Mucosa of descending colon (tissue), 3 donors: ENCODE results near the gene EZH1. TPM values are rescaled to one million over a fixed set of nuclear protein-coding genes. Genes with fewer than 3 reads are reported as not detected.

Source experiments
- ATAC-seq: fragments of 200-7000 bp; cut with Tn5 transposase; one replicate; pipeline ENCODE4 v1.9.1; 2020; ENCODE audit warnings: mild to moderate bottlenecking, moderate library complexity
- DNase-seq, 3 donors: peaks; one replicate each; pipeline ENCODE4 v3.0.0-alpha.2; 2020
- H3K36me3 ChIP-seq: fragments of 200-600 bp; one replicate; pipeline ENCODE4 v1.8.0; 2021; ENCODE audit warnings: low read depth, mild to moderate bottlenecking
- H3K4me1 ChIP-seq: fragments of 200-600 bp; one replicate; pipeline ENCODE4 v1.8.0; 2021; ENCODE audit warnings: low read depth, mild to moderate bottlenecking
- H3K4me3 ChIP-seq: fragments of 200-600 bp; one replicate; pipeline ENCODE4 v1.8.0; 2021; ENCODE audit warnings: mild to moderate bottlenecking
- H3K9me3 ChIP-seq: fragments of 200-600 bp; one replicate; pipeline ENCODE4 v1.8.0; 2021; ENCODE audit warnings: mild to moderate bottlenecking
- CTCF ChIP-seq: fragments of 200-600 bp; IDR thresholded peaks from one replicate; pipeline ENCODE4 v1.8.0; 2022; ENCODE audit warnings: antibody characterized with exemption, mild to moderate bottlenecking
- intact Hi-C, 2 donors: fragments of 100-400 bp; cut with DNase I in 1 of 2; cut with micrococcal nuclease in 1 of 2; formaldehyde crosslinking; loops; one replicate each; pipeline versions ENCODE4 v1.11.0 to v1.11.1; 2022; cut with DNase I, micrococcal nuclease
- long read RNA-seq, 2 donors: library from polyadenylated mRNA; unstranded; transcript quantifications; one replicate each; pipeline ENCODE4 v2.0.0, GENCODE V29; 2019 to 2021
- total RNA-seq, 3 donors: library from RNA; stranded (reverse); fragmentation: NEBNext Ultra II Directional in 2 of 3; extraction: Animal tissue kit (Norgen Biotek cat#: 25700) in 2 of 3; gene quantifications; one replicate each; pipeline versions ENCODE4 v1.2.1 to v1.2.4, GENCODE V29; 2021 to 2023
- donor health status: DM: no; HTN: no; CAD: no; lungs with moderate emphysema.
- donor health status: DM: no; HTN: no; CAD: no.
- donor health status: DM: no; HTN: yes; CAD: no.

The EZH1 gene
- 10 to 100 TPM; 23.8 to 53.7 (median 31.7) TPM for total RNA-seq
- long read RNA-seq, donor 1, full-length matches to known transcripts: 6 of 24 reads
- long read RNA-seq, donor 1, partial matches to known transcripts: 16 of 24 reads
- long read RNA-seq, donor 1, other reads (novel, unspliced or antisense): 2 of 24 reads
- long read RNA-seq, donor 2, partial matches to known transcripts: 7 of 7 reads
- long read RNA-seq, donor 2, other reads (novel, unspliced or antisense): 0 of 7 reads

- Histone ChIP-seq H3K9me3 (no peaks in the 10 kb centered on the region), H3K4me1 (peaks cover 10% of the 10 kb centered on the region), H3K4me3 (peak within 1 kb of the TSS; percentile 54), H3K36me3 (no peaks in the 10 kb centered on the region)
- intact Hi-C loops: no loop called here
- no peak for TF ChIP-seq CTCF
- ATAC-seq: peak; percentile 98
- peak; percentile 87 to 95 (median 91) for DNase-seq
Measured at GRCh38 chr17:42744806-42745617, at the start of gene EZH1. Gene EZH1, minus strand, starts transcription at chr17:42745040. Its CDS starts 16,099 bp downstream, at chr17:42728941.

GRCh38 chr17:42792545-42792944 lies 47.7 kb upstream of the EZH1 start:
- DNase-seq (no peak), ATAC-seq (no peak)
- H3K4me3 ChIP-seq: no peak overlapping the region
- H3K36me3 ChIP-seq: no peaks in the 10 kb centered on the region
- no peak for TF ChIP-seq CTCF
- intact Hi-C loops: no loop called here
- H3K9me3 ChIP-seq: no peaks in the 10 kb centered on the region
- peaks cover 21% of the 10 kb centered on the region for H3K4me1 ChIP-seq

GRCh38 chr17:42791948-42792347 lies 47.1 kb upstream of the EZH1 start:
- peaks cover 15% of the 10 kb centered on the region for H3K4me1 ChIP-seq
- intact Hi-C loops: no loop called here
- H3K4me3 ChIP-seq: no peak overlapping the region
- H3K9me3 ChIP-seq: no peaks in the 10 kb centered on the region
- no peaks in the 10 kb centered on the region for H3K36me3 ChIP-seq
- DNase-seq (no peak), ATAC-seq (no peak)
- TF ChIP-seq CTCF: no peak

GRCh38 chr17:42787266-42787665 lies 42.4 kb upstream of the EZH1 start:
- TF ChIP-seq CTCF: no peak
- Histone ChIP-seq H3K36me3 (no peaks in the 10 kb centered on the region), H3K4me1 (peaks cover 5% of the 10 kb centered on the region), H3K4me3 (no peak overlapping the region), H3K9me3 (no peaks in the 10 kb centered on the region)
- intact Hi-C loops: no loop called here
- DNase-seq (no peak), ATAC-seq (no peak)

GRCh38 chr17:42784811-42785592 lies 40.2 kb upstream of the EZH1 start:
- Histone ChIP-seq H3K9me3 (no peaks in the 10 kb centered on the region), H3K4me1 (peaks cover 6% of the 10 kb centered on the region), H3K4me3 (no peak overlapping the region), H3K36me3 (no peaks in the 10 kb centered on the region)
- ATAC-seq (no peak), DNase-seq (peak in 1 of 3 donors; percentile 55)
- TF ChIP-seq CTCF: no peak
- intact Hi-C loops: no loop called here
